Smooth muscle cell (in vitro differentiated cells): ENCODE measurements around the gene IQCF2. TPM values are rescaled to one million over a fixed set of nuclear protein-coding genes. Genes with fewer than 3 reads are reported as not detected.

ENCODE experiments used
- DNase-seq: peaks from one replicate; lab custom pipeline; 2025; ENCODE audit not compliant: unreplicated experiment; lab: John Stamatoyannopoulos, UW
- H2AFZ ChIP-seq: fragments of 200-600 bp; sonication (generic); 2 replicates; pipeline ENCODE4 v1.6.0; 2016; ENCODE audit warnings: antibody characterized with exemption, low read depth, mild to moderate bottlenecking
- H3F3A ChIP-seq: fragments of 200-600 bp; sonication (generic); 2 replicates; pipeline ENCODE4 v1.6.0; 2017; ENCODE audit warnings: antibody characterized with exemption, low read depth
- H3K27ac ChIP-seq: fragments of 200-600 bp; sonication (generic); 2 replicates; pipeline ENCODE4 v1.5.1; 2016; ENCODE audit warnings: low read depth, mild to moderate bottlenecking
- H3K27me3 ChIP-seq: fragments of 200-600 bp; sonication (generic); 2 replicates; pipeline ENCODE4 v1.6.1; 2016; ENCODE audit warnings: low read depth, mild to moderate bottlenecking
- H3K36me3 ChIP-seq: fragments of 200-600 bp; sonication (generic); 2 replicates; pipeline ENCODE4 v1.5.1; 2016; ENCODE audit warnings: low read depth
- H3K4me1 ChIP-seq: fragments of 200-600 bp; sonication (generic); 2 replicates; pipeline ENCODE4 v1.5.1; 2016; ENCODE audit warnings: low read depth
- H3K4me2 ChIP-seq: fragments of 200-600 bp; sonication (generic); 2 replicates; pipeline ENCODE4 v1.6.0; 2016; ENCODE audit warnings: mild to moderate bottlenecking
- H3K4me3 ChIP-seq: fragments of 200-600 bp; sonication (generic); 2 replicates; pipeline ENCODE4 v1.5.1; 2016; ENCODE audit warnings: mild to moderate bottlenecking
- H3K79me2 ChIP-seq: fragments of 200-600 bp; sonication (generic); 2 replicates; pipeline ENCODE4 v1.6.0; 2016; ENCODE audit warnings: low read depth, mild to moderate bottlenecking
- H3K9ac ChIP-seq: fragments of 200-600 bp; sonication (generic); 2 replicates; pipeline ENCODE4 v1.6.0; 2016; ENCODE audit warnings: low read depth
- H3K9me3 ChIP-seq: fragments of 200-600 bp; sonication (generic); replicated peaks from 2 replicates; pipeline ENCODE4 v1.5.1; 2016; ENCODE audit warnings: low read depth
- H4K20me1 ChIP-seq: fragments of 200-600 bp; sonication (generic); 2 replicates; pipeline ENCODE4 v1.6.0; 2016; ENCODE audit warnings: low read depth
- CTCF ChIP-seq: fragments of 200-600 bp; sonication (generic); IDR thresholded peaks from 2 replicates; pipeline ENCODE4 v1.5.1; 2017; ENCODE audit warnings: borderline replicate concordance, mild to moderate bottlenecking, antibody characterized with exemption; ENCODE audit not compliant: insufficient read depth, poor library complexity, severe bottlenecking
- WGBS: methylation state at CpG from one replicate; pipeline ENCODE4 v1.1.7; 2016; ENCODE audit warnings: low lambda C conversion rate; 5-methylcytosine and 5-hydroxymethylcytosine counted together
- polyA plus RNA-seq: library from polyadenylated mRNA; unstranded; fragments of >200 nt; fragmentation: Nextera tagmentation; extraction: Ambion mirVana; gene quantifications from 2 replicates; pipeline ENCODE4 v1.2.1, GENCODE V29; 2016
- total RNA-seq: library from RNA; depleted of rRNA; stranded (reverse); fragments of >200 nt; gene quantifications from 2 replicates; pipeline ENCODE4 v1.2.3, GENCODE V29; 2014

IQCF2 gene
- total and polyA plus RNA-seq, 2 experiments from 2014 or later, result not detected

GRCh38 chr3:51815614-51816013 is 45.8 kb upstream of the IQCF2 start:
- Histone ChIP-seq H3K27me3 (no peaks in the 10 kb centered on the region), H3K4me1 (no peaks in the 10 kb centered on the region), H3K36me3 (no peaks in the 10 kb centered on the region), H3K9me3 (no peaks in the 10 kb centered on the region), H2AFZ (no peak overlapping the region), H3K4me2 (no peak overlapping the region), H3K9ac (no peak overlapping the region), H3K79me2 (no peaks in the 10 kb centered on the region), H3F3A (no peaks in the 10 kb centered on the region), H3K27ac (no peak overlapping the region), H4K20me1 (no peaks in the 10 kb centered on the region), H3K4me3 (no peak overlapping the region)
- no peak for TF ChIP-seq CTCF
- DNase-seq, result no peak
- WGBS, result 55% methylated on average over 4 of the region's 4 CpGs

GRCh38 chr3:51816723-51817122 is 44.7 kb upstream of the IQCF2 start:
- no peak overlapping the region for H2AFZ ChIP-seq
- no peaks in the 10 kb centered on the region for H3K9me3 ChIP-seq
- no peaks in the 10 kb centered on the region for H4K20me1 ChIP-seq
- H3K27ac ChIP-seq, result no peak overlapping the region
- H3F3A ChIP-seq, result no peaks in the 10 kb centered on the region
- 83% methylated on average over 2 of the region's 2 CpGs for WGBS
- no peak overlapping the region for H3K4me2 ChIP-seq
- no peaks in the 10 kb centered on the region for H3K36me3 ChIP-seq
- no peaks in the 10 kb centered on the region for H3K79me2 ChIP-seq
- no peak for TF ChIP-seq CTCF
- DNase-seq, result no peak
- no peaks in the 10 kb centered on the region for H3K4me1 ChIP-seq
- H3K4me3 ChIP-seq, result no peak overlapping the region
- no peak overlapping the region for H3K9ac ChIP-seq
- H3K27me3 ChIP-seq, result no peaks in the 10 kb centered on the region

GRCh38 chr3:51817375-51817774 is 44.0 kb upstream of the IQCF2 start:
- H4K20me1 ChIP-seq, result no peaks in the 10 kb centered on the region
- no peak overlapping the region for H2AFZ ChIP-seq
- DNase-seq, result no peak
- H3K9ac ChIP-seq, result no peak overlapping the region
- H3K79me2 ChIP-seq, result no peaks in the 10 kb centered on the region
- no peak overlapping the region for H3K4me3 ChIP-seq
- no peaks in the 10 kb centered on the region for H3K36me3 ChIP-seq
- no peak for TF ChIP-seq CTCF
- WGBS, result 92% methylated on average over 2 of the region's 2 CpGs
- H3K9me3 ChIP-seq, result no peaks in the 10 kb centered on the region
- no peak overlapping the region for H3K27ac ChIP-seq
- H3K4me2 ChIP-seq, result no peak overlapping the region
- no peaks in the 10 kb centered on the region for H3K4me1 ChIP-seq
- H3F3A ChIP-seq, result no peaks in the 10 kb centered on the region
- no peaks in the 10 kb centered on the region for H3K27me3 ChIP-seq

GRCh38 chr3:51819151-51819550 is 42.3 kb upstream of the IQCF2 start:
- Histone ChIP-seq H3K27me3 (no peaks in the 10 kb centered on the region), H3K4me1 (no peaks in the 10 kb centered on the region), H3K9me3 (no peaks in the 10 kb centered on the region), H3K4me2 (no peak overlapping the region), H2AFZ (no peak overlapping the region), H3K4me3 (no peak overlapping the region), H3K9ac (no peak overlapping the region), H3K36me3 (no peaks in the 10 kb centered on the region), H4K20me1 (no peaks in the 10 kb centered on the region), H3F3A (no peaks in the 10 kb centered on the region), H3K27ac (no peak overlapping the region), H3K79me2 (no peaks in the 10 kb centered on the region)
- WGBS, result 92% methylated on average over 15 of the region's 15 CpGs
- TF ChIP-seq CTCF, result no peak
- no peak for DNase-seq
